ENCODE data around the gene ACVR1.
A peak's percentile ranks its signal among the peaks of the same experiment; 100 is the strongest.
"Not testable (repeated sequence)": the region's sequence is repeated elsewhere in the genome, so short reads cannot be mapped to it uniquely, and the experiment has no call there.

Gene ACVR1

GRCh38 chr2:157849591-157849990 lies 26.5 kb downstream of the ACVR1 start:
- DNase-seq = no peak

GRCh38 chr2:157848213-157848612 lies 27.9 kb downstream of the ACVR1 start:
- DNase-seq = no peak

GRCh38 chr2:157845081-157845480 lies 31.0 kb downstream of the ACVR1 start:
- no peak for DNase-seq

- DNase-seq = no peak
These were observed 32.2 kb downstream of the ACVR1 start for GRCh38 chr2:157843935-157844334.

DNA sequence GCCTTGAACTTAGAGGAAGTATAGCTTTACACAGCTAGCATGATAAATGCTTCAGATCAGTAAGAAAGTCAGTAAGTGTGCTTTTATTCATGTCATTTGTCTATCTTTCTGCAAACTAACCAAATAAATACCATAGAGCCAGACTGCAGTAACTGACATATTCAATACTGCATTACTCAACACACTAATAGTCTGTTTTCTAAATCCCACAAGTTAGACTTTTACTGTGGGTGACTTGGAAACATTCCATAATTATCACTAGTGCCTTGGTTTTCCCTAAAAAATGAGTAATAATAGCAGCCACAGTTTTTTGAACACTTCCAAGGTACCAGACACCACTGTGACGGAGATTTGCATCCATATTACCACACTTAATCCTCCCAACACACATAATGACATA lies 33.0 kb downstream of the ACVR1 start:
- DNase-seq = no peak

- no peak for DNase-seq
These were observed 33.8 kb downstream of the ACVR1 start for GRCh38 chr2:157842106-157842879.

DNA sequence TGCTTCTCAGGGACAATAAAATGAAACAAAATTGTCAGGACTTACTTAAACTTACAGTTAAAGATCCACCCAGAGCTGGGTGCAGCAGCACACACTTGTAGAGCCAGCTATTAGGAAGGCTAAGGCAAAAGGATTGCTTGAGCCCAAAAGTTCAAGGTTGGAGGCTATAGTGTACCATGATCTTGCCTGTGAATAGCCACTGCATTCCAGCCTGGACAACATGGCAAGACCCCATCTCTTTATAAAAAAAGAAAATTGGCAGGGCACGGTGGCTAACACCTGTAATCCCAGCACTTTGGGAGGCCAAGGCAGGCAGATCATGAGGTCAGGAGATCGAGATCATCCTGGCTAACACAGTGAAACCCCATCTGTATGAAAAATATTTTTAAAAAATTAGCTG lies 34.6 kb downstream of the ACVR1 start:
- no peak for DNase-seq

DNA sequence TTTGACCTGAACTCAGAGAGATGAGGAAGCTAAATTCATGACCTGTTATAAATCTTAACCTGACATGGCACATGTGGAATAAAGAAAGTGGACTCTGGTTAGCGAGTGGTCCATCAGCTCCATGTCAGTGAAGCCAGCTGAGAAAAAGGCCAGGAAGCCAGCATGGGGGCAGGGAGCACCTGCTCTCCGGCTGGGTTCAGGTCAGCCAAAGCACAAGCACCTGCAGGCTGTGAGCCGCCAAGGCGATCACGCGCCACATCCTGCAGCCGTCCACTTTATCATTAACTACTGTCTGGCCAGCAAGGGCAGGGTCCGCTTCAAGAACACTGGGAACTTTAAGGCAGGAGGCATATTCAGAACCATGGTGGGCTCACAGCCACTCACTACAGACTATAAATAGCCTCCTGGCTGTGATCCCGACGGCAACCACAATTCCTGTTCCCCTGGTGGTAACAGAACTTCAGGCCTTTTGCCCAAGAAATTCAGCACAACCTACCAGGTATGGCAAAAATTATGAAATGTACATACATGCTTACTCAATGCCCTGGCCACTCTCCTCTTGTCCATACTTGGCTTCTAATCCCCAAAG lies 35.5 kb downstream of the ACVR1 start:
- no peak for DNase-seq

DNA sequence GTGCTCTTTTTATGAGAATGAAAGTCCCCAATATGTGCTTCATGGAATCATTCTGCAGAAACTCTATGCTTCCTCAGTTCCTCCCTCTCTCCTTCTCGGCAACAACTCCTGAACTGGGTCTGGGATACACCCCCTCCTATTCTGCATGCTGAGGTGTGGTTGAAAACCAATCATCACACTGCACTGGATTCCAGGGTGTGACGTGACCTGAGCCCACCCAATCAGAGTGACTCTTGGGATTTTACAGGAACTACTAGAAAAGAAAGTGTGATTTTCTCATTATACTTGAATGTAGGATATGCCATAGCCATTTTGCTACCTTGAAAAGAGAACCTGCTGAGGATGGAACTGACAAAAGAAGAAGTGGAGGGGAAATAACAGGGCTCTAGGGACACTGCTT lies 36.3 kb downstream of the ACVR1 start:
- DNase-seq = no peak

- DNase-seq = no peak
These were observed 36.8 kb downstream of the ACVR1 start for GRCh38 chr2:157839162-157839801.

- peak; percentile 31 for DNase-seq
These were observed 37.5 kb downstream of the ACVR1 start for GRCh38 chr2:157838442-157839161.

DNA sequence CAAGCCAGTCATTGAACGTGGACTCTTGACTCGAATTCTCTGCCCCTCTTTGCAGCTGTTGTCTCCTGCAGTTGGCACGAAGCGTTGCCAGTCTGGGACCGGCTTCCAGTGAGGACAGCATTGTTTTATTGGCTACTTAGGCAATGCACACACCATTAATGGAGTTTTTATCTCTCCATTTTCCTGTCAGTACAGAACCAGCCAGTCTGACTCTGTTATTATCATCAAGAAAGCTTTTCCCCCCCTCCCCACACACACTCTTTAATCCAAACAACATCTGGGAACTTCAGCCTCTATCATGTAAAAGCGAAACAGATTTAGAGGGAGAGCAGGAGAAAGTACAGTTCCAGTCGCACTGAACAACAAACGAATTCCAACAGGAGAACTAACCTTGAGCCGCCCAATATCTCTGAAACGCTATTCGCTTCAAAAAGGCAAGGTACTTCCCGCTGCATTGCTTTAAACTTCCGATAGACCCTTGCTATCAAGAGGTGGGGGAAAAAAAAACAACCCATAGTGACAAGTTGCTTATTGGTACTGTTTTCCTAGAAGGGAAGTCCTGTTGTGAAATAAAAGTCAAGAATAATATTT lies 38.2 kb downstream of the ACVR1 start:
- DNase-seq = no peak

DNA sequence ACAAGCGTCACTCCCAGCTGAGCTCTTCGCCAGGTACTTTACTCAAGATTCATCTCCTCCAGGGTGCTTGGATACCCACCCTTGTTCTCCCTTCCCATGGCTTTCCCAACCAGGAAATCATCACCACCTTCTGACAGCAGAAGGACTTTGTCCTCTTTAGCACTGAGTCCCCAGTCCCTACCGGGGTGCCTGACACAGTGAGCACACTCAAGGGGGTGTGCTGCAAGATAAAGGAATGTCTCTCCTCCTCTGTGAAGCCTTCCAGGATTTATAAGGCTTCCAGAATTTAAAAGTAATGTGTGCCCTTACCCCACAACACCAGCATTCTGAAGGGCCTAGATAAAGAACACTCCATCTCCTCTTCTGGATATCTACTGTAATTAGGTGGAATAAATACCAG lies 39.6 kb downstream of the ACVR1 start:
- no peak for DNase-seq

DNA sequence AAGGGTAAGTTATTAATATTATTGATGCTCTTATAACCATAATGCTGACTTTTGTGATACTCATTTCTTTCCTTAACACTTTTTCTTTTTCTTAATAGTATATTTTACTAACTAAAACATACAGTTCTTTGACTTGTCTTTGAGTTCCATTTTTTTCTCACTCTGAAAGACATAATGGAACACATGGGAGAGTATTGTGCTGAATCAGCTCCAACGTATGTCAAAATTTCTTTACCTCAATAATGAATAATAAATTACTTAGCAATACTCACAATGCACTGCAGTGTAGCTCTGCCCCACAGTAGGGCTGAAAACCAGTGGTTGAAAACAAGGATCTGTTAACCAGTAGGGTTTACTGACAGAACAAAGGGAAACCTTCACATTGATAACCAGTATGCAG lies 40.7 kb downstream of the ACVR1 start:
- DNase-seq = no peak

GRCh38 chr2:157835006-157835405 lies 41.1 kb downstream of the ACVR1 start:
- no peak for DNase-seq

- no peak for DNase-seq
These were observed 42.4 kb downstream of the ACVR1 start for GRCh38 chr2:157833721-157834120.

GRCh38 chr2:157831573-157832315 lies 44.4 kb downstream of the ACVR1 start:
- no peak for DNase-seq

- DNase-seq = no peak
These were observed 45.2 kb downstream of the ACVR1 start for GRCh38 chr2:157830696-157831570.

GRCh38 chr2:157830266-157830665 lies 45.9 kb downstream of the ACVR1 start:
- DNase-seq = no peak

- DNase-seq = no peak
These were observed 48.8 kb downstream of the ACVR1 start for GRCh38 chr2:157827377-157827776.

DNA sequence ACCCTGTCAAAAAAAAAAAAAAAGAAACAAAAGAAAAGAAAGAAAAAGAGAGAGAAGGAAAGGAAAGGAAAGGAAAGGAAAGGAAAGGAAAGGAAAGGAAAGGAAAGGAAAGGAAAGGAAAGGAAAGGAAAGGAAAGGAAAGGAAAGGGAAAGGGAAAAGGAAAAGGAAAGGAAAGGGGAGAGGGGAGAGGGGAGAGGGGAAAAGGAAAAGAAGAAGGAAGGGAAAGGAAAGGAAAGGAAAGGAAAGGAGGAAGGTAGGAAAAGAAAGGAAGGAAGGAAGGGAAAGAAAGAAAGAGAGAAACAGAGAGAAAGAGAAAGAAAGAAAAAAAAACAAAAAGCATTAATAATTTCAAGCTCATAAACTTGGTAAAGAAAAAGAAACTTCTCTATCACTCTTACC lies 49.5 kb downstream of the ACVR1 start:
- DNase-seq = not testable (repeated sequence)

All from CD4-positive, alpha-beta T cell treated with Interleukin-6 for 4 hours (primary cell).